ENCODE measurements around the gene PARVA. TPM values are rescaled to one million over a fixed set of nuclear protein-coding genes. Genes with fewer than 3 reads are reported as not detected.

The PARVA gene
- total and polyA plus RNA-seq, 8 donors, result 18.8 to 116 (median 43.0) TPM

- Histone ChIP-seq H3K4me3 (no peak overlapping the region), H3K27me3 (no peaks in the 10 kb centered on the region), H3K27ac (peak overlapping the region; percentile 24 to 80 (median 66)), H3K36me3 (no peaks in the 10 kb centered on the region), H3K4me1 (peaks cover 3 to 58% (median 34%) of the 10 kb centered on the region in 4 donors), H3K9me3 (no peaks in the 10 kb centered on the region)
- TF ChIP-seq POLR2AphosphoS5 (IDR thresholded peaks at IDR 0.05) (no peak), POLR2A (IDR thresholded peaks at IDR 0.05) (no peak), CTCF (IDR thresholded peaks at IDR 0.05) (no peak)
- no peak for DNase-seq
- 84 to 93% (median 91%) methylated on average over 3 of the region's 3 CpGs for WGBS, 5 donors
- intact Hi-C loops (cut with DNase I; ENCODE audit: low total_unique reads), result no loop called here
Observed at GRCh38 chr11:12538889-12539421, 161.6 kb downstream of the PARVA start.

GRCh38 chr11:12539572-12539971 lies 162.2 kb downstream of the PARVA start:
- 57 to 77% (median 61%) methylated on average over 4 of the region's 4 CpGs for WGBS, 5 donors
- Histone ChIP-seq H3K4me3 (no peak overlapping the region), H3K27me3 (no peaks in the 10 kb centered on the region), H3K27ac (peak overlapping the region in 4 of 5 donors; percentile 63 to 80 (median 70)), H3K9me3 (no peaks in the 10 kb centered on the region), H3K4me1 (peaks cover 3 to 61% (median 37%) of the 10 kb centered on the region in 4 donors), H3K36me3 (no peaks in the 10 kb centered on the region)
- intact Hi-C loops (cut with DNase I; ENCODE audit: low total_unique reads), result no loop called here
- no peak for TF ChIP-seq POLR2A (IDR thresholded peaks at IDR 0.05)
- TF ChIP-seq EP300 (IDR thresholded peaks at IDR 0.05), result peak; percentile 38
- TF ChIP-seq CTCF (IDR thresholded peaks at IDR 0.05), result no peak
- peak in 1 of 3 donors; percentile 81 for TF ChIP-seq POLR2AphosphoS5 (IDR thresholded peaks at IDR 0.05)
- no peak for DNase-seq

GRCh38 chr11:12540075-12540680 lies 162.8 kb downstream of the PARVA start:
- 68 to 87% (median 81%) methylated on average over 5 of the region's 5 CpGs for WGBS, 5 donors
- no peak for DNase-seq
- TF ChIP-seq EP300 (IDR thresholded peaks at IDR 0.05) (no peak), POLR2A (IDR thresholded peaks at IDR 0.05) (no peak), POLR2AphosphoS5 (IDR thresholded peaks at IDR 0.05) (no peak), CTCF (IDR thresholded peaks at IDR 0.05) (no peak)
- Histone ChIP-seq H3K36me3 (no peaks in the 10 kb centered on the region), H3K27me3 (no peaks in the 10 kb centered on the region), H3K27ac (peak overlapping the region in 4 of 5 donors; percentile 63 to 80 (median 70)), H3K4me3 (no peak overlapping the region), H3K4me1 (peaks cover 3 to 55% (median 35%) of the 10 kb centered on the region in 4 donors), H3K9me3 (no peaks in the 10 kb centered on the region)
- intact Hi-C loops (cut with DNase I; ENCODE audit: low total_unique reads), result no loop called here

- peak in 1 of 2 donors; percentile 69 for DNase-seq
- H3K27me3 ChIP-seq, result no peaks in the 10 kb centered on the region
- H3K4me1 ChIP-seq, result peaks cover 3 to 55% (median 35%) of the 10 kb centered on the region in 4 donors
- WGBS, 5 donors, result 64 to 77% (median 71%) methylated on average over 4 to 6 of the region's 6 CpGs
- H3K4me3 ChIP-seq, result no peak overlapping the region
- intact Hi-C loops (cut with DNase I; ENCODE audit: low total_unique reads), result no loop called here
- no peaks in the 10 kb centered on the region for H3K36me3 ChIP-seq
- H3K27ac ChIP-seq, result peak overlapping the region; percentile 23 to 80 (median 66)
- H3K9me3 ChIP-seq, result no peaks in the 10 kb centered on the region
- no peak for TF ChIP-seq EP300 (IDR thresholded peaks at IDR 0.05)
- no peak for TF ChIP-seq POLR2A (IDR thresholded peaks at IDR 0.05)
- peak in 1 of 3 donors; percentile 45 for TF ChIP-seq POLR2AphosphoS5 (IDR thresholded peaks at IDR 0.05)
- peak in 2 of 7 experiments; percentile 5 to 8 for TF ChIP-seq CTCF (IDR thresholded peaks at IDR 0.05)
Observed at GRCh38 chr11:12540913-12541582, 163.7 kb downstream of the PARVA start.

Data from stomach (tissue), 9 donors.